HG03342 (cell line): ENCODE results near the gene TOX3.

Experiments used
- ATAC-seq: cut with Tn5 transposase; IDR thresholded peaks from one replicate; pipeline ENCODE4 v1.9.1; 2021; ENCODE audit warnings: mild to moderate bottlenecking, moderate library complexity; ENCODE audit not compliant: unreplicated experiment

TOX3 gene

GRCh38 chr16:52405441-52405840 lies 141.5 kb downstream of the TOX3 start:
- no peak for ATAC-seq

- ATAC-seq: no peak
Observed at GRCh38 chr16:52404546-52404945, 142.4 kb downstream of the TOX3 start.

DNA sequence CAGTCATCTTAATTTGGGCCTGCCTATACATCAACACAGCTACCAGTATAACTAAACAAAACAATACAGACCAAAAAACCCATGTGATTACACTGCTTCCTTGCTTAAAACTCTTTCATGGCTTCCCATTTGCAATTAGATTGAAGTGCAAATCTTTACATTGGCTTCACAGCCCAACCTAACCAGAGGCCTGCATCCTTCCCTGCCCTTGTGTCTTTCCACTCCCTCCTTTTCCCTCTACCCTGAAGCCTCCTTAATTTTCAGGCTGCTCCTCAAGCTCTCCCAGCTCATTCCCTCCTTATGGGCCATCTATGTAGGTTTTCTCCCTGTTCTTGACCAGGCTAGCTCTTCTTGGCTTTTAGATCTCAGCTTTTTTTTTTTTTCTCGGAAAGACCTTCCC lies 147.8 kb downstream of the TOX3 start:
- ATAC-seq: no peak

DNA sequence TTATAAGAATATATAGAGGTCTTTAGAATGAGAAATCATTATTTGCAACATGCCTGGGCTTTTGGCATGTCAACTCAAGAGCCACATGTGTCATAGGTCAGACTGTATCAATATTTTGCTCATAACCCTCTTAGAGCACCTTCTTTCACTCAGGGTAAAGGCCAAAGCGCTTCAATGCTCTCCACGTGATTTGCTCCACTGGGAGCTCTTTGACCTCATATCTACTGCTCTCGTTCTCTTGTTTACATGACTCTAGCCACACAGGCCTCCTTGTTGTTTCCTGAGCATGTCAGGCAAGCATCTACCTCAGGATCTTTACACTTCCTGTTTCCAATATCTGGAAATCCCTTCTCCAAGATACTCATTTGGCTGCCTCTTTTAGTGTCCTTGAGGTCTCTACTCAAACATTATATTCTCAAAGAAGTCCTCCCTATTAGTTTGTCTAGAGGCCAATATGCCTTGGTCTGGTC lies 148.4 kb downstream of the TOX3 start:
- no peak for ATAC-seq

DNA sequence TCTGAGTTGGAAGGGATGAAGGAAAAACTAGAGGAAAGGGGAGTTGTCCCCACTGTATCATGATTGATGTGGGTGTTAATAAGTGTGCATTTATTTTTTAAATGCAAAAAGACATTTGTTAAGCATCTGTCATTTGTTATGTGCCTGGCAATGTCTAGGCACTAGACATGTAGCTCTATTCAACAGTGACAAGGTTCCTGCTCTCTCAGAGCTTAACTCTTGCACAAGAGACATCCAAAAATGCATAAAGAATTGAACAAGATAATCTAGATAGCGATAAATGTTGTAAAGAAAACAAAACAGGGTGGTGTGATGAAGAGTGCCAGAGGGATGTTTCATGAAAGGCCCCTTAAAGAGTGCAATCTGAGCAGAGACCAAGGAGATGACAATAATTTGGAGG lies 148.9 kb downstream of the TOX3 start:
- no peak for ATAC-seq

GRCh38 chr16:52393448-52393847 lies 153.5 kb downstream of the TOX3 start:
- no peak for ATAC-seq

GRCh38 chr16:52389045-52389444 lies 157.9 kb downstream of the TOX3 start:
- no peak for ATAC-seq
